ENCODE data around the gene TNXB.

GRCh38 chr6:32064706-32065105 is 44.4 kb downstream of the TNXB start:
- TF ChIP-seq ELK1 (IDR thresholded peaks at IDR 0.05; ENCODE audit: low read depth, low read length) (no peak), POLR2A (IDR thresholded peaks at IDR 0.05; ENCODE audit: low read length) (no peak), CTCF (IDR thresholded peaks at IDR 0.05) (no peak), SREBF2 (IDR thresholded peaks at IDR 0.05) (no peak), HOXB5 (CRISPR knock-in tag; IDR thresholded peaks at IDR 0.05) (no peak)
